GM20431 (cell line): ENCODE measurements around the gene CSNK2A1.
"Not testable (repeated sequence)": the region's sequence is repeated elsewhere in the genome, so short reads cannot be mapped to it uniquely, and the experiment has no call there.

Source experiments
- in situ Hi-C: fragments of 300-500 bp; cut with MseI, MboI; formaldehyde crosslinking; loops from one replicate; pipeline ENCODE4 v1.15.0; 2020; ENCODE audit warnings: low sequenced_read_pairs; ENCODE audit not compliant: unreplicated experiment

CSNK2A1 gene

DNA sequence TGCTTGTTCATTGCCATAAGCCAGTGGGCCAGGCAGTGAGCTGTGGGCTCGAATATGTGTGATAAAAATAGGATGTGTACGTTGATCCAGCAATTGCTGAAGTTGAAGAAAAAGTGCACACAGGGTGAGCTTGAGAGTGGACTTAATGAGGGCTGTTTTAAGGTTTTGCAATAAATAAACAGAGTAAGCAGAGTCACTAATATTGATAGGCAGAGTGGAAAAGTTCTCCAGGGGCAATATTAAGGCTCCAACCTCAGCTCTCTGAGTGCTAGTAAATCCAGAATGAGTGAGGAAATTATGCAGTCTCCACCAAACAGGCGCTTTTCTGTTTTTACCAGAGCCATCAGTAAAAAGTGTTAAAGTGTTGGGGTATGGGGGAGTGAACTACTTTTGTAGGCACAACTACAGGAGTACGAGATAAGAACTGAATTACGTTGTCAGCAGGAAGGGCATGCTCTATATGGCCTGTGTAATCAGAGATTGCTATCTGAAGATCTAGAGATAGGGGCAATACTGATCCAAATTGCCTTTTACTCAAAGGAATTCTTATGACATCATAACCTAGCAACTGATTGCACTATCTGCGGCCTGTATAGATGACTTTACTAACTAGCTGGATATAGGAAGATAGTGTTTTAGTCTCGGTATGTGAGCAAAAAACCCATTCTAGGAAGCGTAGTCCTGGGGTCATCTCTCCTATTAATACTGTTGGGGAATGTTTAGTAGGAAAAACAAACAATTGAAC, 73.7 kb downstream of the CSNK2A1 start:
- in situ Hi-C loops: loop anchor here (10.0 kb wide), 1 partner anchor 115 kb away; no protein-coding TSS in a partner anchor

DNA sequence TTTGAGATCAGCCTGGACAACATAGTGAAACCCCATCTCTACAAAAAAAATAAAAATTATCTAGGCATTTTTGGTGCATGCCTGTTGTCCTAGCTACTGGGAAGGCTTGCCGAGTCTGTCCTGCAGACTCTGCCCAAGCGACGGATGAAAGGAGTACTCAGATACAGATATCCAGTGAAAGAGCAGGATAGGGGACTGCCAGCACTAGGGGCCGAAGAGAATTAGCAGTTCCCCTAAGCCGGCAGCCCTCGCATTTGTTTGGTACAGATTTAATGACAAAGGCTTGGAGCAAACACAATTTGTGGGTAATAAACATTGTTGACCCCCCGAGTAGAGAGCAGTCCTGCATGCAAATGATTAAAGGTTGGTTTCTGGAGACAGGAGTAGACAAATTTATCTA, 75.8 kb downstream of the CSNK2A1 start:
- in situ Hi-C loops: no loop called here

DNA sequence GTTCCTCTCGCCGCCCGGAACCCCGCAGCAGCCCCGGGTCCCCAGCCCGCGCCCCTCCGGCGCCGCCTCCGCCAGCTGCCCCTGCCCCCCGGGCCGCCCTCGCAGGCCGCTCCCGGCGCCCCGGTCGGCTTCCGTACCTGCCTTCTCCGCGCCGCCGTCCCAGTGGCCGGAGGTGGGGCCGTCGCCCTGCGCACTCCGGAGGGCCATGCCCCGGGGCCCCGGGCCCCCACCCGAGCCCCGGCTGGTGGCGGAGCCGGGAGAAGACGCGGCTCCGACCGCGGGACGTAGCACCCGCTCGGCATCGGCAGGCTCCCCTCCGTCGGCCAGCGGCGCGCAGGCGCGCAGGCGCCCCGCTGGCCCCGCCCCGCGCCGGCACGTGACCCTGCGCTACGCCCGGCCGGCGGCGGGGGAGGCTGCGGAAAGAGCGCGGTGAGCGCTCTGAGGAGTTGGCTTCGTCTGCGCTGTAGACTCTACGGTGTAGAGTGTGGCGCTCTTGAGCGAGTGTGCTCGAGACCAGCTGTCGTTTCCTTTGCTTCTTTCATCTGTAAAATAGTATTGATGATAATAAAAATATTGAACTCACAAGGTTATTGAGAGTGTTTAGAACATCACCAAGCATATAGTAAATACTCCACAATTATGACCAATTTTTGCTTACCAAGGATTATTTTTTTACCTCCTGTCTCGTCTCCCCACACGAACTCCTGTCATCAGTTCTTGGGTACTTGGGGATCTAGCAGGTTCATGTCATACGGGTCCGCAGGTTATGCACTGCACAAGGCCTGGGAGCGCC, 81.2 kb downstream of the CSNK2A1 start, which contains the start of gene TBC1D20:
TBC1D20 (minus strand) TSS at position 335 of the 793 bp plus-strand sequence; CDS start at position 207, 128 bp downstream.
- in situ Hi-C loops: no loop called here

DNA sequence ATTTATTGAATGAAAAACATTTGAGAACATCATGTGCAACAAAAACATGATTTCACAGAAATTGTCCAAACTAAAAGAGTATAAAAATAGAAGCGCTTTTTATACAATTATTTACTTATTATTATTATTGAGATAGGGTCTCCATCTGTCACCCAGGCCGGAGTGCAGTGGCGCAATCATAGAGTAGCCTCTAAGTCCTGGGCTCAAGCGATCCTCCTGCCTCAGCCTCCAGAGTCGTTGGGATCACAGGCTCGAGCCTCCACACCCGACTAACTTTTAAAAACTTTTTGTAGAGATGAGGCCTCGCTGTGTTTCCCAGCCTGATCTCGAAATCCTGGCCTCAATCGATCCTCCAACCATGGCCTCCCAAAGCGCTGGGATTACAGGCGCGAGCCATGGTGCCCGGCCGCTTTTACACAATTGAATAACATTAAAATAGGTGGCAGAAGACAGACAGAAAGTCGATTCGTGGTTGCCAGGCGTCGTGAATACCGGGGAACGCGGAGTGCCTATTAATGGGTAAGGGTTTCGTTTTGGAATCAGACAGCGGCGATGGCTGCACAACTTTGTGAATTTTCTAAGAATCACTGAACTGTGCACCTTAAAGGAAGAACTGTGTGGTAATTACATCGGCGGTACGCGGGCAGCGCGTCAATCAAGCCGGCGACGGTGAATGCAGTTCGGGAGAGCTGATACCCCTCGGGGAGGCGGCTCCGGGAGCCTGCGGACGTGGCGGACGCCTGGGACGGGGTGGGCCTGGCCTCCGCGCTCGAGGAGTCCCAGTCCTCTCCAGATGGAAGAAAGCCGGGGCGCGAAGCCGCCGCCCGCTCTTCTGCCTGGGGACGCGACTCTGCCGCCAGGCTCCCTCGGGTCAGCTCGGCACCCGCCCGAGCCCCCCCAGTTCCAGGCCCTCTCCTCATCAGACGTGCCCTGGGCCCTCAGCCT, 82.1 kb downstream of the CSNK2A1 start:
- in situ Hi-C loops: no loop called here

DNA sequence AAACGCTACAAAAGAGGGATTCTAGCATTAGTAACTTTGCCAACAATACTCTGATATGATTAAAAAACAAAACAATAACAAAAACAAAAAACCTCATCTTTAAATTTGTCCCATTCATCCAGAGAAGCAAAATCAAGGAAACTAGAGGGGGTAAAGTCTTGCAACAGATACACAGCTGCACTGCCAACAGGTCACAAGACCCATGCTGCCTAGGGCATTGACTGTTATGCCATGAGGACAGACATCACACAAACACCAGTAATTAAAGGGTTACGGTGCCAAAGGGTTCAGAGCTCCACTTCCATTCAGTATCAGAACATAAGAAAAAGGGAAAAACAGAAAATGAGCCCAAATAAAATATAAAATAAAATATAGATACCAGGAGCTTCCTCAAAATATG, 82.9 kb downstream of the CSNK2A1 start:
- in situ Hi-C loops: no loop called here

DNA sequence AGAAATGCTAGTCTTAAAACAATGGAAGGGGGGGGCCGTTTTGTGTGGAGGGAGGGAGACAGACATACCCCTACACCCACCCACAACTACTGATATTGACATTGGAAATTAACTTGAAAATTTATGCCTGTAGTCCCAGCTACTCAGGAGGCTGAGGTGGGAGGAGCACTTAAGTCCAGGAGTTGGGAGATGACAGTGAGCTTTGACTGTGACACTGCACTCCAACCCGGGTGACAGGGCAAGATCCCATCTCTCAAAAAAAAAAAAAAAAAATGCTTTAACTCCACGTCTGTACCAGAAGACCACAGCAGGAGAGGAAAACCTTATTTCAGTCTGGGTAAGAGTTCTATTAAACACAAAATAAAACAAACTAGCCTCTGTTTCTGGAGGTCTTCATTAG, 83.4 kb downstream of the CSNK2A1 start:
- in situ Hi-C loops: no loop called here

DNA sequence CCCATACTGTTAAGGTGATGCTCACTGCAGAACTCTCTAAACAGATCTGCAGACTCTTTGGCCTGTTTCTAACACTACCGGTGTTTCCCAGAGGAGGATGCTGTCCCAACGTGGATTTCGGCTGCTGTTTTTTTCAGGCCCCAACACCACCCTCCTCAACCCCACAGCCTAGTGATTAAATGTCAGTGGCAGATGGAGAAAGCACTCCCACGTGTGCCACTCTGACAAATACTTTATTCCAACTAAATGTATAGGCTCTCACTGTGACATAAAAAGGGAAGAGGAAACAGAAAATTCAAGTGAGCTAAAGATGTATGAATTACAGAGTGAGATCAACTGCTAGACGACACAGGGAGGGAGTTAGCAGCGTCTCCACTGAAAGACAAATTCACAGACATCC, 84.8 kb downstream of the CSNK2A1 start:
- in situ Hi-C loops: no loop called here

DNA sequence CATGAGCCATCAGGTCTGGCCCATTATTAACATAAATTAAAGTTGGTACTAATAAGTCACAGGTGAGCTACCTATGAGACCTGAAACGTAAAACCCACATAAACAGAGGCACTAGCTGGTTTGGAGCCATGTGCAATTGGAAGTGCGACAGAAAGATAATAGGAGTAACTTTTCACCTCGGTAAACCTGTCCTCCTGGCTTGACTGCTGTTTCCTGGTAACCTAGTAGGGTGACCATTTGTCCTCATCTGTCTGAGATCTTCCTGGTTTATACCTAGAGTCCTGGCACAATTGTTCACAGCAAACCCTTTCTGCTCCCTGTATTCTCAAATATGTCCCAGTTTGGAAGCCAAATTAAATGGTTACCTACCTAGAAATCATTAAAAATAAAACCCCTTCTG, 88.6 kb downstream of the CSNK2A1 start:
- in situ Hi-C loops: no loop called here

DNA sequence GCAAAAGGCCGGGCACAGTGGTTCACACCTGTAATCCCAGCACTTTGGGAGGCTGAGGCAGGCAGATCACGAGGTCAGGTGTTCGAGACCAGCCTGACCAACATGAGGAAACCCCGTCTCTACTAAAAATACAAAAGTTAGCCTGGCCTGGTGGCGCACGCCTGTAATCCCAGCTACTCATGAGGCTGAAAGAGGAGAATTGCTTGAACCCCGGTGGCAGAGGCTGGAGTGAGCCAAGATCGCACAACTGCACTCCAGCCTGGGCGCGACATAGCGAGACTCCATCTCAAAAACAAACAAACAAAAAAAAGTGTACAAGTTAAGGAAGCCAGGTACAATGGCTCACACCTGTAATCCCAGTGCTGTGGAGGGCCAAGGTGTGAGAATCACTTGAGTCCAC, 91.6 kb downstream of the CSNK2A1 start:
- in situ Hi-C loops: not testable (repeated sequence)

DNA sequence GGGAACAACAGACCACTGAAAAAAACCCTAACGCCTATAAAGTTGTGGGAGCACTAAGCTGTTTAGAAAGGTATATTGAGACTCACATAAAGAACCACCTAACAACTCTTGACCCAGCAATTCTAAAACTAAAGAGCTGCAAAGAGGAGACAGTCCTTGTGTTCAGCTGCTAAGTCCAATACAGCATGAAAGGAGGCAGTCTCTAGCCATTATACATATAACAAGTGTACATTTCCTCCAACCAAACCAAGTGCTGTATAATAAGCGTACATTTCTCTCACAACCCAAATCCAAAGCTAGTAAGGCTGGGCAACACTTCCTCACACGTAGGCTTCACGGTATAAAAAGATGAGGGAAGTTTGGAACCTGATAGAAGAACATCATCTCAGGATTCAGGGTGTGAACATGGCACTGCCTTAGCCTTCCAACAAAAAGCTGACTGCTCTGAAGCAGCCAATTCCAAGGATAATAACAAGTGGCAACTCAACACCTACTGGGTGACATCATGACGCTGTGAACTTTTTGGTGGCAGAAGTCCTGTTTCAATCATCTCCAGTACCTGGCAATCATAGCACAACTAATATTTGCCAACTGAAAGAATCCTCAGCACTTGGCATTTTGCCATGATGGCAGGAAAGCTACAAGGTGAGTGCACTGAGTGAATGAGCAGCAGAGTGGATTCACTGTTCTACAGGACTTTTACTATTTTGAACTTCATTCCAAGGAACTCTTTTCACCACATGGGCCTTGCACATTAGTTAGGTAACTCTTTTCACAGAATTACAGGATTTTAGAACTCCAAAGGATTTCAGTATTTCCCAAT, 97.9 kb downstream of the CSNK2A1 start:
- in situ Hi-C loops: no loop called here

DNA sequence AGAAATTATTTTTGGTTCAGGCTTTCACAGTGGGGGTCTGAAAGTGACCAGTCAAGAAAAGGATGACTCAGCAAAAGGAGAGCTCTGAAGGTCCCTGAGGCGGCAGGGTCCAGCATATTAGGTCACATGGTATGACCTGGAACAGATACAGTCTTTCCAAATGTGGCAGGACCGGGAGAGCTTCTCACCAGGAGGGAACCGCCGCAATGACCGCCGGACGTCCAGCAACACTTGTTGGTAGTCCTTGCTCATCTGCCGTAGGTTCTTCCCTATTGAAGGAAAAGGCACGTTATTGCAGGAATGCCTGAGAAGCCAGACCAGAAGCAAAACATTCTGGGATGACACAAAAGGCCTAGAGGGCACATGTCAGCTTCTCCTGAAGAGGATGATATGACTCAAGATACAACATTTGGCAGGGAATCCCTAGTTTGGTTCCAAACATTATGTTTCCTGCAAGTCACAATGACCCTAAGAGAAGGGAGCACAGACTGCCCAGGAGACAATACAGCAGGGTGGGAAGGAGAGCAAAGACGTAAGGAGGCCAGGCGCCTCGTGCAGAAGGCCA, 98.6 kb downstream of the CSNK2A1 start:
- in situ Hi-C loops: no loop called here

DNA sequence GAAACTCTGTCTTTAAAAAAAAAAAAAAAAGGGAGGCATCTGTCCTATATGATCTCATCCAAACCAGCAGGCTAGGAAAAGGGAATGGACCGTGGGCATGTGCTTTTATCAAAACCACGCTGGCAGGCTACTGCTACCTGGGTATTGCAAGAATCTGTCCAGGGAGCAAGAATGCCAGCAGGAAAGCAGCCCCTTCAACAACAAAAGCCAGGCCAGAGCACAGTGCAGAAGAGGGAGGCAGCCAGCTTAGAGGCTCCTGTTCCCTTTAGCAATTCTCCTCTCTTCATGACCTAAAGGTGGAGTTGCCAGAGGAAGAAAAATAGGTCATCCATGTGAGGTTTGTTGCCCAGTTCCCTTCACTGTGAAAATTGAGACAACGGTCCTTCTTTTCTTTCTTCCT, 99.5 kb downstream of the CSNK2A1 start:
- in situ Hi-C loops: no loop called here

DNA sequence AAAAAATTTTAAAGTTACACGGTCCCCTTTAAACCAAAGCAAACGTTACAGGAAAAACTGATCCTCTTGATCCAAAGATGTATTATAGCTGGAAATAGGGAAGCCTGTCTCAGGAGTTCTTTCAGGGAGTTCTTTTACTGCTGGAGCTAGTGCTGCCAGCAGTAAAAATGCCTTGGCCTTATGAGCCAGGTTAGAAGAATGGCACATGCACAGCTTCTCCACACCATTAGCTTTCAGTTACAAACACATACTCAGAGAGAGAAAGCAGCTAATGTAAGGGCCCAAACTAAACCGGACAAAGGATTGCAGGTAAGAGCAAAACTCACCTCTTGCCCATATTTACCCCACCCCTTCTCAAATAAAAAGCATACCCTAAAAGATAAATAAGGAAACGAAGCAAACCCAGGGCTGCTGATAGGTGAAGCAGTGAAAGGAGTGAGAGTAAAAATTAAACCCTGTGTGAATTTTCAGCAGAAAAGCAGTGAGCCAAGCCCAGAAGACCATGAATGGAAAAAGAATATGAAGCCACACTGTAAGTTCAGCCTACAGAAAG, 100.3 kb downstream of the CSNK2A1 start:
- in situ Hi-C loops: no loop called here

DNA sequence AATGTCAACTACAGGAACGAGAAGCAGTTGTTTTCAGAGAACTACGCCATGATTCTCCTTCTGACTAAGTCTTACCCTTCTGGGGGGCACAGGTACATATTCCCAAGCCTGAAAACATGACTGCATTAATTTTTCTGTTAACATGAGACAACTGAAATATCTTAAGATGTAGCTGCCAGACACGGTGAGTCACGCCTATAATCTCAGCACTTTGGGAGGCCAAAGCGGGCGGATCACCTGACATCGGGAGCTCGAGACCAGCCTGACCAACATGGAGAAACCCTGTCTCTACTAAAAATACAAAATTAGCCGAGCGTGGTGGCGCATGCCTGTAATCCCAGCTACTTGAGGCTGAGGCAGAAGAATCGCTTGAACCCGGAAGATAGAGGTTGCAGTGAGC, 103.0 kb downstream of the CSNK2A1 start:
- in situ Hi-C loops: no loop called here

DNA sequence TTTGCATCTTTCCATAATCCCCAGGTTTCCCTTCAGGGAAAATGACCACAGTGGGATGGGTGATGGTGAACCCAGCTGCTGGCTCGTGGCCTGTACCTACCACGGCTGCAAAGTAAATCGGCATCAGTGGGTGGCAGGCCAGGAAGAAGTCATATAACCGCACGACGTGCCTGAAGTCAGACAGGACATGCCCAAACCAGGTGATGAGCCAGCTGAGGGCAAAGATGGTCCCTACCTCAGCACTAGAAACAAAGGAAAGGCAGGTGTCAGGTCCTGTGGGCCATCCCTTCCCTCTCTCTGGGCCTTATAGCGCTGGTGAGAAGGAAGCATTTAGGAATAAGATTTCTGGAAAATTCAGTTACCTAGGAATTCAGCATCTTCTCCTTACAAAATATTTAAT, 103.4 kb downstream of the CSNK2A1 start:
- in situ Hi-C loops: no loop called here

DNA sequence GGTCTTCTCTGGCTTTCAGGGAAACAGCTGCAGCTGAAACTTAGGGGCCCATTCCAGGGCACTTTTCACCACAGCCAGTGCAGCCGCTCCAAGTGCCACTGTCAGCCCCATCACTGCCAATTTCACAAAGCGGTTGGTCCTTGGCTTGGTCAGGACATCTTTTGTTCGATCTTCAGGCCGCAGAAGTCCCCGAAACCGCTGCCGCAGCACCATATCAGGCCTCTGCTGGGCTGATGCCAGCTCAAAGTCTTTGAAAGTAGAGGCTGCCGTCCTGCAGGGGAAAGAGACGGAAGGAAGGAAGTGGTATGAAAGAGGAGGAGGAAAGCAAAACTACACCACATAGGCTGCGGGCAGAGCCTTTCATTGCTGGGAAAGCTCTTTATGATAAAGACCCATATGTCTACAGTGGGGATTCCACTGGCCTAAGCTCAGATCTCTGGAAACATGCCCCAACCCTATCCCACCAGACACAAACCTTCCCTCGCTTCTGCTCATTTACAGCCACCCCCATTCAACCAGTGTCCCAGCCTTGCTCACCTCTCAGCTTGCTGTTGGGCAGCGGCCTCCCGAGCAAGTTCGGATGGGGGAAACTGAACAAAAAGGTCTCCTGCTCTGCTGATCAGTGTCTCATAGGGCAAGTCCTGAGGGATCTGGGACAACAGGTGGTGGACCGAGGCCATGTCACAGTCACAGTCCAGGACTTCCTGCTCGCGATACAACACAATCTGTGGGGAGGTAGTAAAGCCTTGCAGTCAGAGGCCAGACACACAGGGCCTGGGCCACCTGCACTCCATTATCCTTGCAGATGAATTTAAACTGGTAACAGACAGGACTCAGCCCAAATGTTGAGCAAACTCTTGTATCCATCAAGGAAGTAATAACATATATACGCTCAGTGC, 104.8 kb downstream of the CSNK2A1 start:
- in situ Hi-C loops: no loop called here

DNA sequence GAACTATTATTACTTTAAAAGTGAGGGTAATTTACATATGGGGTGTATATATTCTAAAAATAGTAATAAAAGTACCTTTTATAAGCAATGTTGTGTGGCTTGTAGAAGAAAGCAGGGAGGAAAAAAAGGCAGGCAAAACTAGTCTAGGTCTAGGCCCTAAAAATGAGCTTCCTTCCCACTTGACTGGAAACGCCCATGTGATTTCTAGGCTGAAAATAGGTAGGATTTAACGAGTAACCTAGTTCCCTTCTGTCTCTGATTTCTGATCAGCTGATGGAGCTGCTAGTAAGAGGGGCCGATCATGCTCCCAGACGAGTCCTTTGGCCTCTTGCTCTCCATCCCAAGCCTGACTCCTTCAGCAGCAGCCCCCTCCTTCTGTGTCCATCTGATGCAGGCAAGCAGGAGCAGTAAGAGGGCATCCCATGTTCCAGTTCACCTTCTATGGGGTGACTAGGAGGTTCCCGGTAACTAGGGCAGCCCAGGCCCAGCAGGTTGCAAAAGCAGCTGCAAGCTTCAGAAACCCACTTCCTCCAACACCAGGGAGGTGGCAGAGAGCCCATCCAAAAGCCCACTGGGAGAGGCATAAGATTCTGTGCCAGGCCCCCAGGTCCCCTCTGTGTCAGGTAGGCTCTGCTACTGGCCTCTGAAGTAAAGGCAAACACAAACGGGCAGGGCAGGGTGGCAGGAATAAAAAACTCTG, 105.7 kb downstream of the CSNK2A1 start:
- in situ Hi-C loops: no loop called here
